Measurements from ENCODE around the gene STAG1.
"Not testable (repeated sequence)": the region's sequence is repeated elsewhere in the genome, so short reads cannot be mapped to it uniquely, and the experiment has no call there.

STAG1 gene

GRCh38 chr3:136516095-136516494 lies 236.1 kb downstream of the STAG1 start:
- TF ChIP-seq, protein P1, sequence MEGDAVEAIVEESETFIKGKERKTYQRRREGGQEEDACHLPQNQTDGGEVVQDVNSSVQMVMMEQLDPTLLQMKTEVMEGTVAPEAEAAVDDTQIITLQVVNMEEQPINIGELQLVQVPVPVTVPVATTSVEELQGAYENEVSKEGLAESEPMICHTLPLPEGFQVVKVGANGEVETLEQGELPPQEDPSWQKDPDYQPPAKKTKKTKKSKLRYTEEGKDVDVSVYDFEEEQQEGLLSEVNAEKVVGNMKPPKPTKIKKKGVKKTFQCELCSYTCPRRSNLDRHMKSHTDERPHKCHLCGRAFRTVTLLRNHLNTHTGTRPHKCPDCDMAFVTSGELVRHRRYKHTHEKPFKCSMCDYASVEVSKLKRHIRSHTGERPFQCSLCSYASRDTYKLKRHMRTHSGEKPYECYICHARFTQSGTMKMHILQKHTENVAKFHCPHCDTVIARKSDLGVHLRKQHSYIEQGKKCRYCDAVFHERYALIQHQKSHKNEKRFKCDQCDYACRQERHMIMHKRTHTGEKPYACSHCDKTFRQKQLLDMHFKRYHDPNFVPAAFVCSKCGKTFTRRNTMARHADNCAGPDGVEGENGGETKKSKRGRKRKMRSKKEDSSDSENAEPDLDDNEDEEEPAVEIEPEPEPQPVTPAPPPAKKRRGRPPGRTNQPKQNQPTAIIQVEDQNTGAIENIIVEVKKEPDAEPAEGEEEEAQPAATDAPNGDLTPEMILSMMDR (IDR thresholded peaks at IDR 0.05; ENCODE audit: insufficient read depth, low read depth, low read length, missing control alignments), result no peak
- no peak overlapping the region for H3K4me3 ChIP-seq (ENCODE audit: low read length)
- DNase-seq (ENCODE audit: low read depth), result no peak

DNA sequence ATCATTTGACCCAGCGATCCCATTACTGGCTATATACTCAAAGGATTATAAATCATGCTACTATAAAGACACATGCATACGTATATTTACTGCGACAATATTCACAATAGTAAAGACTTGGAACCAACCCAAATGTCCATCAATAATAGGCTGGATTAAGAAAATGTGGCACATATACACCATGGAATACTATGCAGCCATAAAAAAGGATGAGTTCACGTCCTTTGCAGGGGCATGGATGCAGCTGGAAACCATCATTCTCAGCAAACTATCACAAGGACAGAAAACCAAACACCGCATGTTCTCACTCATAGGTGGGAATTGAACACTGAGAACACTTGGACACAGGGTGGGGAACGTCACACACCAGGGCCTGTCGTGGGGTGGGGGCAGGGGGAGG lies 237.6 kb downstream of the STAG1 start:
- DNase-seq (ENCODE audit: low read depth); H3K4me3 ChIP-seq (ENCODE audit: low read length): not testable (repeated sequence)

DNA sequence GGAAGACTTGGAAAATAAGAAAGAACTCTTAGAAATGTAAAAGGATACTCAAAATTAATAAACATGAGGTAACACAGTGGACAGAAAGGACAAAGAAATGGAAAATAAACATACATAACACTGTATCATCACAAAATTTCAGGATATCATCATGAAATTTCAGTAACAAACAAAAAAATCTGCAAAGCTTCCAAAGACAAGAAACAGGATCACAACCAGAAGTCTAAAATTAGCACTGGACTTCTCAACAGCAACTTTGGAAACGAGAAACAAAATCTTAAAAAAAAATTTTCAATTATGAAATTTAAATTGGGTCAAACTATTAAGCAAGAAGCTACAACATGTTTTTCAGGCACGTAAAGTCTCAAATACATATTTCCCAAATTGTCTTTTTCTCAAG lies 238.8 kb downstream of the STAG1 start:
- TF ChIP-seq, protein P1 (IDR thresholded peaks at IDR 0.05; ENCODE audit: insufficient read depth, low read depth, low read length, missing control alignments), result no peak
- DNase-seq (ENCODE audit: low read depth), result no peak
- no peak overlapping the region for H3K4me3 ChIP-seq (ENCODE audit: low read length)

GRCh38 chr3:136512381-136512780 lies 239.8 kb downstream of the STAG1 start:
- H3K4me3 ChIP-seq (ENCODE audit: low read length), result no peak overlapping the region
- DNase-seq (ENCODE audit: low read depth), result no peak
- TF ChIP-seq, protein P1 (IDR thresholded peaks at IDR 0.05; ENCODE audit: insufficient read depth, low read depth, low read length, missing control alignments), result no peak

- DNase-seq (ENCODE audit: low read depth), result no peak
- TF ChIP-seq, protein P1 (IDR thresholded peaks at IDR 0.05; ENCODE audit: insufficient read depth, low read depth, low read length, missing control alignments), result no peak
- H3K4me3 ChIP-seq (ENCODE audit: low read length), result no peak overlapping the region
Measured at GRCh38 chr3:136505676-136506075, 246.5 kb downstream of the STAG1 start.

- DNase-seq (ENCODE audit: low read depth), result no peak
- H3K4me3 ChIP-seq (ENCODE audit: low read length), result no peak overlapping the region
- TF ChIP-seq, protein P1 (IDR thresholded peaks at IDR 0.05; ENCODE audit: insufficient read depth, low read depth, low read length, missing control alignments), result no peak
Measured at GRCh38 chr3:136503056-136503455, 249.1 kb downstream of the STAG1 start.

DNA sequence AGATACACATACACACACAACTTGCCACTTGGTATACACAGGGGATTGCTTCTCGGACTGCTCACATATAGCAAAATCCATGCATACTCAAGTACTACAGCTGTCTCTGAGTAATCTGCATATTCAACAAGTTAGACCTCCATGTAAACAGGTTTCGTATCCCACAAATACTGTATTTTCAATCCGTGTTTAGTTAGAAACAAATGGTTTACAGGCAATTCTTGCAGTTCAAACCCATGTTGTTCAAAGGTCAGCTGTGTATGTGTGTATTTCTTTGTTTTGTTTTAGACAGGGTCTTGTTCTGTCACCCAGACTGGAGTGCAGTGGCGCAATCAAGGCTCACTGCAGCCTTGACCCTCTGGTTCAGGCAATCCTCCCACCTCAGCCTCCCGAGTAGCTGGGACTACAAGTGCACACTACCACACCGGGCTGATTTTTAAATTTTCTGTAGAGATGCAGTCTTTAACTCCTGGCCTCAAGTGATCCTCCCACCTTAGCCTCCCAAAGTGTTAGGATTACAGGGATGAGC lies 253.2 kb downstream of the STAG1 start:
- TF ChIP-seq, protein P1 (IDR thresholded peaks at IDR 0.05; ENCODE audit: insufficient read depth, low read depth, low read length, missing control alignments), result no peak
- DNase-seq (ENCODE audit: low read depth), result no peak
- no peak overlapping the region for H3K4me3 ChIP-seq (ENCODE audit: low read length)
